Hepatocyte (in vitro differentiated cells): Measurements from ENCODE around the gene NHLRC1.

Experiments
- EZH2 ChIP-seq: fragments of 200-600 bp; sonication (generic); IDR thresholded peaks from 2 replicates; pipeline ENCODE4 v1.6.1; 2016; ENCODE audit warnings: antibody characterized with exemption, mild to moderate bottlenecking, borderline replicate concordance
- TF ChIP-seq, protein P1 (sequence below): fragments of 200-600 bp; sonication (generic); IDR thresholded peaks from 2 replicates; pipeline ENCODE4 v1.5.1; 2016; ENCODE audit warnings: antibody characterized with exemption, mild to moderate bottlenecking; ENCODE audit not compliant: poor library complexity

DNA sequence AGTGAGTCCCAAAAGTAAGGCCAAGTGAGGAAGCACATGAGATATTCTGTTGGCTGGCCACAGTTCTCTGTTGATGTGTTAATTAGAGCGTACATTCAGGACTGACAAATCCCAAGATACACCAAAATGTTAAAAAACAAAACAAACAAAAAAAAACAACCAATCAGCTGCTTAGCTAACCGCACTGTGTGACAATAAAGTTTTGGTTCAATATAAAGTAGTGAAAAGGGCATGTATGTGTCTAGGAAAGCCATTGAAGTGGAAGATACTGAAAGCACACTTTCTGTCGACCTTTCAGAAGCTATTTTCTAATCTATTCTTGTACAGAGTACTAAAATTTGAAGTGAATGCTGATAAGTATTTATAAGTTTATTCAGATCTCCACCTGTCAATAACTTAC is 26.1 kb downstream of the NHLRC1 start:
- TF ChIP-seq, protein P1, sequence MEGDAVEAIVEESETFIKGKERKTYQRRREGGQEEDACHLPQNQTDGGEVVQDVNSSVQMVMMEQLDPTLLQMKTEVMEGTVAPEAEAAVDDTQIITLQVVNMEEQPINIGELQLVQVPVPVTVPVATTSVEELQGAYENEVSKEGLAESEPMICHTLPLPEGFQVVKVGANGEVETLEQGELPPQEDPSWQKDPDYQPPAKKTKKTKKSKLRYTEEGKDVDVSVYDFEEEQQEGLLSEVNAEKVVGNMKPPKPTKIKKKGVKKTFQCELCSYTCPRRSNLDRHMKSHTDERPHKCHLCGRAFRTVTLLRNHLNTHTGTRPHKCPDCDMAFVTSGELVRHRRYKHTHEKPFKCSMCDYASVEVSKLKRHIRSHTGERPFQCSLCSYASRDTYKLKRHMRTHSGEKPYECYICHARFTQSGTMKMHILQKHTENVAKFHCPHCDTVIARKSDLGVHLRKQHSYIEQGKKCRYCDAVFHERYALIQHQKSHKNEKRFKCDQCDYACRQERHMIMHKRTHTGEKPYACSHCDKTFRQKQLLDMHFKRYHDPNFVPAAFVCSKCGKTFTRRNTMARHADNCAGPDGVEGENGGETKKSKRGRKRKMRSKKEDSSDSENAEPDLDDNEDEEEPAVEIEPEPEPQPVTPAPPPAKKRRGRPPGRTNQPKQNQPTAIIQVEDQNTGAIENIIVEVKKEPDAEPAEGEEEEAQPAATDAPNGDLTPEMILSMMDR: no peak
- no peak for TF ChIP-seq EZH2
